AG04449 (cell line): ENCODE results near the gene SETD2.

Experiments
- CTCF ChIA-PET: fragments of 350-600 bp; formaldehyde crosslinking; extraction: SDS; loops from one replicate; lab custom pipeline; 2021; ENCODE audit warnings: antibody characterized with exemption; lab: Yijun Ruan, JAX
- POLR2A ChIA-PET: fragments of 400-600, 350-600 bp; formaldehyde crosslinking; extraction: SDS; loops from one replicate; lab custom pipeline; 2020; ENCODE audit warnings: antibody characterized with exemption, inconsistent platforms; lab: Yijun Ruan, JAX
- DNase-seq: peaks from one replicate; pipeline ENCODE4 v3.0.0-alpha.2; 2010; ENCODE audit warnings: low read depth, low spot score
- H3K4me3 ChIP-seq: 2 replicates; pipeline ENCODE4 v1.5.1; 2011; ENCODE audit warnings: low read depth, mild to moderate bottlenecking, control low read depth, low read length
- CTCF ChIP-seq: IDR thresholded peaks from one replicate; pipeline ENCODE4 v1.5.1; 2011; ENCODE audit warnings: mild to moderate bottlenecking, moderate library complexity, low read length, control low read depth, inconsistent platforms; ENCODE audit not compliant: insufficient read depth; ENCODE audit errors: missing control alignments

SETD2 gene

GRCh38 chr3:47008234-47008796 lies 155.6 kb downstream of the SETD2 start:
- H3K4me3 ChIP-seq: no peak overlapping the region
- DNase-seq: no peak
- no peak for TF ChIP-seq CTCF
- ChIA-PET POLR2A (interaction anchor here (0.9 kb wide), 1 partner anchor 21 kb away, joined by 3 read pairs; no protein-coding TSS in a partner anchor), CTCF (interaction anchor here (1.3 to 2.8 kb wide), 2 partner anchors 10 to 316 kb away, joined by 7 to 16 read pairs; no protein-coding TSS in a partner anchor)

GRCh38 chr3:47007482-47008233 lies 156.3 kb downstream of the SETD2 start:
- ChIA-PET CTCF (interaction anchor here (1.3 to 2.8 kb wide), 3 partner anchors 9 to 366 kb away, joined by 3 to 16 read pairs (median 3); no protein-coding TSS in a partner anchor), POLR2A (no interaction called here)
- no peak for TF ChIP-seq CTCF
- no peak overlapping the region for H3K4me3 ChIP-seq
- DNase-seq: no peak

DNA sequence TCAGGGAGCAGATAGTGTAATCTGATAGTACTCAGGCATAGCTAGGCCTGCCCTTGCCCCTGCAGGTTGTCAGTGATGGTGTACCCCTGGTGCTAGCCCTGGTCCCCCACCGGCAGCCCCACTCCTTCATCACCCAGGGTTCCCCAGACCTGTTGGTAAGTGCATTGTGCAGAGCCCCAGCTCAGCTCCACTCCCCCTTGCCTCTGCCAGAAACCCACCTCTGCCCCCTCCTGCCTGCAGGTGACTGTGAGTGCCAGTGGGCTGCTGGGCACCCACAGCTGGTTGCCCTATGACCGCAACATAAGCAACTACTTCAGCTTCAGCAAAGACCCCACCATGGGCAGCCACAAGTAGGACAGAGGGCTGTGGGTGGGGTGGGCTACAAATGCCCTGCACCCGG lies 156.9 kb downstream of the SETD2 start:
- no peak for TF ChIP-seq CTCF
- H3K4me3 ChIP-seq: no peak overlapping the region
- POLR2A ChIA-PET: no interaction called here
- DNase-seq: no peak
- CTCF ChIA-PET: interaction anchor here (0.6 to 2.8 kb wide), 4 partner anchors 9 to 366 kb away, joined by 3 to 16 read pairs (median 3); no protein-coding TSS in a partner anchor

DNA sequence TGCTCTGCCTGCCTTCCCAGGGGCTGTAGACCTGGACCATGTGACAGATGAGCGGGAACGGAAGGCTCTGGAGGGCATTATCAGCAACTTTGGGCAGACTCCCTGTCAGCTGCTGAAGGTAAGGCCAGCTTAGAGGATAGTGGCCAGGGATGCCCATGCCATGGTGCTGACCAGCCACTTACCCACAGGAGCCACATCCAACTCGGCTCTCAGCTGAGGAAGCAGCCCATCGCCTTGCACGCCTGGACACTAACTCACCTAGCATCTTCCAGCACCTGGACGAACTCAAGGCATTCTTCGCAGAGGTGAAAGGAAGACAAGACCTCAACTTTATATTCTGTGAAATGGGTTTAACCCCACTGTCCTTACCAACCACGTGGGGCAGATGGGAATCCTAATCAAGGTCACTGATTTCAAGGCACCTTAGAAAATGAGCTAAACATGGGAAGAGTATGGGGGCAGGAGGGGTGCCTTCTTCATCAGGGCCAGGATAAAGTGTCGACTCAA lies 157.7 kb downstream of the SETD2 start:
- DNase-seq: no peak
- ChIA-PET CTCF (interaction anchor here (0.6 to 2.8 kb wide), 4 partner anchors 8 to 367 kb away, joined by 3 to 16 read pairs (median 3); no protein-coding TSS in a partner anchor), POLR2A (no interaction called here)
- no peak for TF ChIP-seq CTCF
- H3K4me3 ChIP-seq: no peak overlapping the region

GRCh38 chr3:47005212-47006144 lies 158.4 kb downstream of the SETD2 start:
- TF ChIP-seq CTCF: no peak
- no peak overlapping the region for H3K4me3 ChIP-seq
- POLR2A ChIA-PET: no interaction called here
- CTCF ChIA-PET: interaction anchor here (1.1 kb wide), 1 partner anchor 9 kb away, joined by 4 read pairs; no protein-coding TSS in a partner anchor
- DNase-seq: no peak
